ENCODE measurements around the gene BANF2.

The BANF2 gene

GRCh38 chr20:17684077-17684888 is 15.5 kb upstream of the BANF2 start:
- no peak for TF ChIP-seq SUZ12 (IDR thresholded peaks at IDR 0.05; ENCODE audit: extremely low read depth, insufficient read depth, insufficient read length)
- no peak for TF ChIP-seq YY1 (IDR thresholded peaks at IDR 0.05; ENCODE audit: insufficient read depth, insufficient read length)
- TF ChIP-seq ZNF274 (IDR thresholded peaks at IDR 0.05; ENCODE audit: low read depth, low read length) = no peak
- no peak for DNase-seq (ENCODE audit: low read depth, low spot score)
- Histone ChIP-seq H3K9me3 (ENCODE audit: insufficient read depth, low read length) (no peaks in the 10 kb centered on the region), H3K36me3 (ENCODE audit: insufficient read depth, insufficient read length, low read length) (peaks cover 13% of the 10 kb centered on the region), H3K9ac (ENCODE audit: insufficient read length, low read depth) (no peak overlapping the region), H3K4me1 (ENCODE audit: insufficient read depth, insufficient read length) (peaks cover 8% of the 10 kb centered on the region), H3K27me3 (ENCODE audit: insufficient read depth, insufficient read length) (no peaks in the 10 kb centered on the region), H3K4me3 (ENCODE audit: insufficient read length, low read depth) (no peak overlapping the region)

- peaks cover 4% of the 10 kb centered on the region for H3K36me3 ChIP-seq (ENCODE audit: insufficient read depth, insufficient read length, low read length)
- TF ChIP-seq ZNF274 (IDR thresholded peaks at IDR 0.05; ENCODE audit: low read depth, low read length) = no peak
- no peak for TF ChIP-seq SUZ12 (IDR thresholded peaks at IDR 0.05; ENCODE audit: extremely low read depth, insufficient read depth, insufficient read length)
- no peak for TF ChIP-seq YY1 (IDR thresholded peaks at IDR 0.05; ENCODE audit: insufficient read depth, insufficient read length)
- H3K4me1 ChIP-seq (ENCODE audit: insufficient read depth, insufficient read length) = peaks cover 5% of the 10 kb centered on the region
- no peaks in the 10 kb centered on the region for H3K27me3 ChIP-seq (ENCODE audit: insufficient read depth, insufficient read length)
- 0 out of 2 replicates have a peak, but pooled peaks cover under 1% of the 10 kb centered on the region for H3K9me3 ChIP-seq (ENCODE audit: insufficient read depth, low read length)
- no peak overlapping the region for H3K4me3 ChIP-seq (ENCODE audit: insufficient read length, low read depth)
- no peak for DNase-seq (ENCODE audit: low read depth, low spot score)
- no peak overlapping the region for H3K9ac ChIP-seq (ENCODE audit: insufficient read length, low read depth)
Measured at GRCh38 chr20:17685168-17685567, 14.6 kb upstream of the BANF2 start.

GRCh38 chr20:17687800-17688199 is 12.0 kb upstream of the BANF2 start:
- Histone ChIP-seq H3K36me3 (ENCODE audit: insufficient read depth, insufficient read length, low read length) (no peaks in the 10 kb centered on the region), H3K9me3 (ENCODE audit: insufficient read depth, low read length) (peaks cover 8% of the 10 kb centered on the region; the same call in 1 of the 2 replicates), H3K4me1 (ENCODE audit: insufficient read depth, insufficient read length) (peaks cover 5% of the 10 kb centered on the region), H3K9ac (ENCODE audit: insufficient read length, low read depth) (no peak overlapping the region), H3K4me3 (ENCODE audit: insufficient read length, low read depth) (no peak overlapping the region), H3K27me3 (ENCODE audit: insufficient read depth, insufficient read length) (no peaks in the 10 kb centered on the region)
- no peak for DNase-seq (ENCODE audit: low read depth, low spot score)
- TF ChIP-seq ZNF274 (IDR thresholded peaks at IDR 0.05; ENCODE audit: low read depth, low read length) (no peak), YY1 (IDR thresholded peaks at IDR 0.05; ENCODE audit: insufficient read depth, insufficient read length) (no peak), SUZ12 (IDR thresholded peaks at IDR 0.05; ENCODE audit: extremely low read depth, insufficient read depth, insufficient read length) (no peak)

GRCh38 chr20:17688965-17689364 is 10.8 kb upstream of the BANF2 start:
- no peaks in the 10 kb centered on the region for H3K27me3 ChIP-seq (ENCODE audit: insufficient read depth, insufficient read length)
- H3K36me3 ChIP-seq (ENCODE audit: insufficient read depth, insufficient read length, low read length) = no peaks in the 10 kb centered on the region
- no peak for DNase-seq (ENCODE audit: low read depth, low spot score)
- H3K4me3 ChIP-seq (ENCODE audit: insufficient read length, low read depth) = no peak overlapping the region
- peaks cover 8% of the 10 kb centered on the region; the same call in 1 of the 2 replicates for H3K9me3 ChIP-seq (ENCODE audit: insufficient read depth, low read length)
- peaks cover 3% of the 10 kb centered on the region for H3K4me1 ChIP-seq (ENCODE audit: insufficient read depth, insufficient read length)
- no peak overlapping the region for H3K9ac ChIP-seq (ENCODE audit: insufficient read length, low read depth)
- TF ChIP-seq ZNF274 (IDR thresholded peaks at IDR 0.05; ENCODE audit: low read depth, low read length) (no peak), SUZ12 (IDR thresholded peaks at IDR 0.05; ENCODE audit: extremely low read depth, insufficient read depth, insufficient read length) (no peak), YY1 (IDR thresholded peaks at IDR 0.05; ENCODE audit: insufficient read depth, insufficient read length) (no peak)

GRCh38 chr20:17690144-17690543 is 9.6 kb upstream of the BANF2 start:
- peaks cover 8% of the 10 kb centered on the region; the same call in 1 of the 2 replicates for H3K9me3 ChIP-seq (ENCODE audit: insufficient read depth, low read length)
- H3K27me3 ChIP-seq (ENCODE audit: insufficient read depth, insufficient read length) = no peaks in the 10 kb centered on the region
- no peaks in the 10 kb centered on the region for H3K36me3 ChIP-seq (ENCODE audit: insufficient read depth, insufficient read length, low read length)
- H3K4me3 ChIP-seq (ENCODE audit: insufficient read length, low read depth) = no peak overlapping the region
- no peak for DNase-seq (ENCODE audit: low read depth, low spot score)
- no peak for TF ChIP-seq SUZ12 (IDR thresholded peaks at IDR 0.05; ENCODE audit: extremely low read depth, insufficient read depth, insufficient read length)
- TF ChIP-seq YY1 (IDR thresholded peaks at IDR 0.05; ENCODE audit: insufficient read depth, insufficient read length) = no peak
- no peak for TF ChIP-seq ZNF274 (IDR thresholded peaks at IDR 0.05; ENCODE audit: low read depth, low read length)
- peaks cover 3% of the 10 kb centered on the region for H3K4me1 ChIP-seq (ENCODE audit: insufficient read depth, insufficient read length)
- H3K9ac ChIP-seq (ENCODE audit: insufficient read length, low read depth) = no peak overlapping the region

GRCh38 chr20:17691758-17692157 is 8.0 kb upstream of the BANF2 start:
- TF ChIP-seq YY1 (IDR thresholded peaks at IDR 0.05; ENCODE audit: insufficient read depth, insufficient read length) (no peak), ZNF274 (IDR thresholded peaks at IDR 0.05; ENCODE audit: low read depth, low read length) (no peak), SUZ12 (IDR thresholded peaks at IDR 0.05; ENCODE audit: extremely low read depth, insufficient read depth, insufficient read length) (no peak)

GRCh38 chr20:17693444-17694001 is 6.2 kb upstream of the BANF2 start:
- Histone ChIP-seq H3K4me1 (ENCODE audit: insufficient read depth, insufficient read length) (peaks cover 3% of the 10 kb centered on the region), H3K36me3 (ENCODE audit: insufficient read depth, insufficient read length, low read length) (no peaks in the 10 kb centered on the region), H3K4me3 (ENCODE audit: insufficient read length, low read depth) (no peak overlapping the region), H3K9ac (ENCODE audit: insufficient read length, low read depth) (no peak overlapping the region), H3K27me3 (ENCODE audit: insufficient read depth, insufficient read length) (no peaks in the 10 kb centered on the region), H3K9me3 (ENCODE audit: insufficient read depth, low read length) (peaks cover 8% of the 10 kb centered on the region; the same call in 1 of the 2 replicates)
- no peak for DNase-seq (ENCODE audit: low read depth, low spot score)
- TF ChIP-seq ZNF274 (IDR thresholded peaks at IDR 0.05; ENCODE audit: low read depth, low read length) (no peak), SUZ12 (IDR thresholded peaks at IDR 0.05; ENCODE audit: extremely low read depth, insufficient read depth, insufficient read length) (no peak), YY1 (IDR thresholded peaks at IDR 0.05; ENCODE audit: insufficient read depth, insufficient read length) (no peak)

More at GRCh38 chr20:17691758-17692157, 8.0 kb upstream of the BANF2 start:
- H3K9me3 ChIP-seq (ENCODE audit: insufficient read depth, low read length) = peaks cover 8% of the 10 kb centered on the region; the same call in 1 of the 2 replicates
- no peaks in the 10 kb centered on the region for H3K36me3 ChIP-seq (ENCODE audit: insufficient read depth, insufficient read length, low read length)
- H3K4me3 ChIP-seq (ENCODE audit: insufficient read length, low read depth) = no peak overlapping the region
- peaks cover 3% of the 10 kb centered on the region for H3K4me1 ChIP-seq (ENCODE audit: insufficient read depth, insufficient read length)
- no peak for DNase-seq (ENCODE audit: low read depth, low spot score)
- H3K27me3 ChIP-seq (ENCODE audit: insufficient read depth, insufficient read length) = no peaks in the 10 kb centered on the region
- H3K9ac ChIP-seq (ENCODE audit: insufficient read length, low read depth) = no peak overlapping the region
